Dedifferentiated amniotic fluid mesenchymal stem cell (primary cell): Measurements from ENCODE around the gene PRR33.

Experiments used
- DNase-seq: peaks from one replicate; pipeline ENCODE4 v3.0.0-alpha.2; 2016; ENCODE audit errors: extremely low spot score

The PRR33 gene

GRCh38 chr11:1848640-1849430 lies 42.9 kb downstream of the PRR33 start:
- DNase-seq: no peak

GRCh38 chr11:1847926-1848639 lies 43.6 kb downstream of the PRR33 start:
- DNase-seq: no peak

DNA sequence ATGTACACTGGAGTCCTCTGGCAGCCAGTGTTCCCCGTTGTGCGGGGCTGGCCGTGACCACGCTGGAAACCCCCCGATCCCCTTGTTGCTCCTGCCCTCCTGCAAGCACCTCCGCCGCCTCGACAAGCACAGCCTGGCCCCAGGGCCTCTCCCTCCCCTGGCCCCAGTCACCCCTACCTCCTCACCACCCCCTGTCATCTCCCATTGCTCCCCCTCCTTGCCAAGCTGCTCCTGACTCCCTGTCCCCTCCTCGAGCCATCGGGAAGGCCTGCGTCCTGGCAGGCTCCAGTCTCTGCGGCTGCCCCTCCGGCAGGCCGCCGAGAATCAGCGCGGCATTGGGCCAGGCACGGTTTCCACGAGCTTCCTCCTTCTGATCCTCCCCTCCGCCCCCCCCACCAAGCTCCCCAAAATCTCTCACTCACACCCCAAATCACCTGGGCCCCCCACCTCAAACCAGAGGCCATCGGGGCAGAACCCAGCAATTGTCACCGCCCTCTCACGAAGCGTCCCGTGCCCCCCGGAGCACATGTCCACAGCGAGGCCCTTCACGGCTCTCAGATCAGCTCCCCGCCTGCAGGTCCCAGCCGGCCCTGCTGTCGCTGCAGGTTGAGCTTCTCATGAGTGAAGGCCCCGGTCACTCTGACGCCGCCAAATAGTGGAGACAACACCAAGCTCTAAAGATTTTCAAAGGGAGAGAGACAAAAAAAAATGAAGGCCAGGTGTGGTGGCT lies 44.5 kb downstream of the PRR33 start:
- DNase-seq: no peak

DNA sequence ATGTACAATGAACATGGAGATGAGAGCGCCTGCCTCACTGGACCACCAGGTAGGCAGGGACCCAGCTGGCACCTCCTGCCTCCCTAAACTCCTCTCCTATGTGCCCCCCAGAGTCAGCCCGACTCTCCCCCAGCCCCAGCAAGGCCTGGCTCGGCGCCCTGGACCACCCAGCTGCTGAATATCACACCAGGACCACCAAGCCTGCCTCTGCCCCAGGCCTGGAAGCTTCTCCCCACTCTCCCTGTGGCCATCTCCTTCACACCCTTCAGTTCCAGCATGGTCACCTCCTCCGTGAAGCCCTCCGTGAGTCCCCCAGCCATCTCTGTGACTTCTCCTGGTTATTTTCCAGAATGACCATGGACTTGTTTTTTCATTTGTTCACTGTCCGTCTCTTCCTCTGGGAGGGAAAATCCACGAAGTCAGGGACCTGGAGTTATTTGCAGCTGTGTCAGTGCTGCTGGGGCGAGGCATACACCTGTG lies 45.2 kb downstream of the PRR33 start:
- no peak for DNase-seq

GRCh38 chr11:1845561-1846452 lies 45.9 kb downstream of the PRR33 start:
- no peak for DNase-seq

- no peak for DNase-seq
Measured at GRCh38 chr11:1845095-1845429, 46.6 kb downstream of the PRR33 start.

GRCh38 chr11:1844221-1845094 lies 47.2 kb downstream of the PRR33 start:
- DNase-seq: no peak

DNA sequence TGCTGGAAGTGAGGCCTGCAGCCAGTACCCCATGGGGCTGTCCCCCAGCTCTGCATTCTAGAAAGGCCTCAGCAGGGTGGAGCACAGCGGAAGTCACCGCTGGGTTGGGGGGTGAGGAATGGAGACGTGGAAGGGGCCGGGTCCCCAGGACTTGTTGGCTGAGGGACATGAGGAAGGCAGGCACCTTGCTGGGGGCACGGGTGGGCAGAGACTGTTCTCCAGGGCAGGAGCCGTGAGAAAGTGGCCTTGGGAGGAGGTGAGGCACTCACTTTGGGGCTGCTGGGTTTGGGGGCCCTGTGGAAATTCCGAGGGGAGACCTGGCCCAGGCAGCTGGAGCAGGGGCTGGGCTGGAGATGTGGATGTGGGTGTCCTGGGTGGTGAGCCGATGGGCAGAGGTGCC lies 47.9 kb downstream of the PRR33 start:
- no peak for DNase-seq

DNA sequence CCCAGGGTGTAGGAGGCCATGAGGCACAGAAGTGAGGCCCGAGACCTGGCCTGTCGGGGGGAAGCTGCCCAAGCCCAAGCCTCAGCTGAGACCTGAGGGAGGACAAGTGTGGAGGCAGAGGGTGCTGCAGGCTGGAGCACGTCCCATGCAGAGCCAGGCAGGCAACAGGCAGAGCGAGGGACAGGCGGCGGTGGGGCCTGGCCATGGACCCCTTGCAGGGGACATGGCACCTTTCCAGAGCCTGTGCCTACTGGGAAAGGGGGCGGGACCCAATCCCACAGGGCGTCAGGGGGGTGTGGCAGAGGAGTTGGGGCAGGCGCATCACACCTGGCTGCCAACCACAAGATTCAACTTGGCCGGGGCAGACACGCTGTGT lies 48.6 kb downstream of the PRR33 start:
- DNase-seq: no peak

GRCh38 chr11:1842149-1843097 lies 49.3 kb downstream of the PRR33 start:
- DNase-seq: no peak

DNA sequence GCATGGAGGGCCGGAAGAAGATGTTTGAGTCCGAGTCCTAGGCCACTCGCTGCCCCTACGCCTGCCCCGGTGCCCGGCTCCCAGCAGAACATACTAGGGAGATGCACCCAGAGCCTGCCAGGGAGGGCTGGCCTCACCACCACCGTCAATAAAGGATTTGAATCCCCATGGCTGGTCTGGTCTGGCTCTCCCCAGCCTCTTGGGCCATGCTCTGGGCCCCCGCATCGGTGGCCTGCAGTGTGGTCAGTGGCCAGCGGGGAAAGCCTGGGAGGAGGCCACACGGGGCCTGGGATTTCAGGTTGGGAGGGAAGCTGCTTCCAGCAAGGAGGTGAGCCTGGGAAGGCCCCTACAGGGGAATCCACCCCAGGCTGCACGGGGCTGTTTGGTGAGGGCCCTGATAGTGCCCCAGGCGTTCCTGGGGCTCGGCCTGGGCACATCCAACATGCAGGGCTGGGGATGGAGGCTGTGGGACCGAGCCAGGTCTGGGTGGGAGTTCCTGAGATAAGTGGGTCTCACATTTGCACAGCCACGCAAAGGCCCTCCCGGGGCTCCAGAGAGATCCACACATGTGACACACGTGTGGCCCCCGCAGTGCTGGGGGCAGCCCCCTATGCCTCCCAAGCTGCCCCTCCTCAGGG lies 50.1 kb downstream of the PRR33 start:
- no peak for DNase-seq

DNA sequence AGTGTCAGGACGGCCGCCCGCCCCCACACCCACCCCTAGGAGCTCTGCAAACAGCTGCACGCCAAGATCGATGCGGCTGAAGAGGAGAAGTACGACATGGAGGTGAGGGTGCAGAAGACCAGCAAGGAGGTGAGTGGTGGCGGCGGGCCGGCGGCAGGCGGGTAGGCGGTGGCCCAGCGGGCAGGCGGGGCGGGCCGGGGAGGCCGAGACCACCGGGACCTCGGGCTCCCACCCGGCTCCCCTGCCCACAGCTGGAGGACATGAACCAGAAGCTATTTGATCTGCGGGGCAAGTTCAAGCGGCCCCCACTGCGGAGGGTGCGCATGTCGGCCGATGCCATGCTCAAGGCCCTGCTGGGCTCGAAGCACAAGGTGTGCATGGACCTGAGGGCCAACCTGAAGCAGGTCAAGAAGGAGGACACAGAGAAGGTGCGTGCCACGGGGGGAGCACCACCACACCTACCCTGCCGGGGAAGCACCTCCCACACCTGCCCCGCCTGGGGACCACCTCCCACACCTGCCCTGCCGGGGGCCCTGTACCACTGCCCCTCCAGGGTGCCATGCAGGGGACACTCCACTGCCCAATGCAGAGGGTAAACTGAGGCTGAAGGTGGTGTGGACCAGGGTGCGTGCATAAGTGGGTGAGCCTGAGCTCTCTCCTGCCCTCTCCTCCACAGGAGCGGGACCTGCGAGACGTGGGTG lies 50.8 kb downstream of the PRR33 start:
- DNase-seq: no peak

GRCh38 chr11:1839924-1840779 lies 51.5 kb downstream of the PRR33 start:
- DNase-seq: no peak

GRCh38 chr11:1839204-1839923 lies 52.3 kb downstream of the PRR33 start:
- DNase-seq: no peak

GRCh38 chr11:1838426-1839144 lies 53.1 kb downstream of the PRR33 start, which contains the start of gene TNNI2:
Gene TNNI2 (plus strand): TSS chr11:1838981. CDS start chr11:1839697, 716 bp downstream.
- no peak for DNase-seq
